Testis (tissue), 3 donors: Measurements from ENCODE around the gene TOR1AIP2. TPM values are rescaled to one million over a fixed set of nuclear protein-coding genes. Genes with fewer than 3 reads are reported as not detected.

Experiments used
- DNase-seq: peaks from one replicate; pipeline ENCODE4 v3.0.0-alpha.2; 2019
- H3K27ac ChIP-seq, 2 donors: fragments of 200-600 bp; sonication (generic); one replicate each; pipeline ENCODE4 v1.5.1; 2019
- H3K27me3 ChIP-seq: fragments of 200-600 bp; sonication (generic); one replicate; pipeline ENCODE4 v1.5.1; 2019
- H3K36me3 ChIP-seq: fragments of 200-600 bp; sonication (generic); one replicate; pipeline ENCODE4 v1.5.1; 2017; ENCODE audit warnings: low read depth; ENCODE audit errors: missing control alignments
- H3K4me1 ChIP-seq: fragments of 200-600 bp; sonication (generic); one replicate; pipeline ENCODE4 v1.5.1; 2019
- H3K4me3 ChIP-seq, 2 donors: fragments of 200-600 bp; sonication (generic); one replicate each; pipeline ENCODE4 v1.5.1; 2017 to 2019
- H3K9me3 ChIP-seq: fragments of 200-600 bp; sonication (generic); one replicate; pipeline ENCODE4 v1.5.1; 2017
- POLR2A ChIP-seq: fragments of 450-650 bp; IDR thresholded peaks from one replicate; pipeline ENCODE4 v1.6.1; 2017; ENCODE audit warnings: antibody characterized with exemption, mild to moderate bottlenecking, moderate library complexity
- WGBS, 2 donors: methylation state at CpG; one replicate each; pipeline ENCODE4 v1.1.5; 2018; 5-methylcytosine and 5-hydroxymethylcytosine counted together
- intact Hi-C: fragments of 100-400 bp; cut with DNase I; formaldehyde crosslinking; loops from one replicate; pipeline ENCODE4 v1.15.1; 2023; ENCODE audit warnings: low total_unique reads
- polyA plus RNA-seq: library from polyadenylated mRNA; stranded (reverse); fragments of 350-450 nt; fragmentation: Illumina TruSeq; extraction: RNeasy Lipid Tissue Mini Kit (QIAGEN cat#74804); gene quantifications from one replicate; pipeline ENCODE4 v1.2.3, GENCODE V29; 2014; ENCODE audit warnings: low read depth, low replicate concordance; ENCODE audit not compliant: insufficient read depth
- total RNA-seq, 2 donors: library from RNA; depleted of rRNA; stranded (reverse); fragments of >200 nt; gene quantifications; one replicate each; pipeline ENCODE4 v1.2.3, GENCODE V29; 2016
- TF ChIP-seq, protein P1 (sequence below), 3 experiments: fragments of 450-650 bp in 2 of 3; fragments of 200-600 bp in 1 of 3; sonication (generic) in 1 of 3; IDR thresholded peaks; one replicate each; pipeline ENCODE4 v1.5.1; 2016 to 2019; ENCODE audit warnings: antibody characterized with exemption in 3 of 3, mild to moderate bottlenecking in 2 of 3, moderate library complexity in 1 of 3

TOR1AIP2 gene
- total and polyA plus RNA-seq, 3 donors from 2014 or later: 25.9 to 90.4 (median 71.5) TPM

DNA sequence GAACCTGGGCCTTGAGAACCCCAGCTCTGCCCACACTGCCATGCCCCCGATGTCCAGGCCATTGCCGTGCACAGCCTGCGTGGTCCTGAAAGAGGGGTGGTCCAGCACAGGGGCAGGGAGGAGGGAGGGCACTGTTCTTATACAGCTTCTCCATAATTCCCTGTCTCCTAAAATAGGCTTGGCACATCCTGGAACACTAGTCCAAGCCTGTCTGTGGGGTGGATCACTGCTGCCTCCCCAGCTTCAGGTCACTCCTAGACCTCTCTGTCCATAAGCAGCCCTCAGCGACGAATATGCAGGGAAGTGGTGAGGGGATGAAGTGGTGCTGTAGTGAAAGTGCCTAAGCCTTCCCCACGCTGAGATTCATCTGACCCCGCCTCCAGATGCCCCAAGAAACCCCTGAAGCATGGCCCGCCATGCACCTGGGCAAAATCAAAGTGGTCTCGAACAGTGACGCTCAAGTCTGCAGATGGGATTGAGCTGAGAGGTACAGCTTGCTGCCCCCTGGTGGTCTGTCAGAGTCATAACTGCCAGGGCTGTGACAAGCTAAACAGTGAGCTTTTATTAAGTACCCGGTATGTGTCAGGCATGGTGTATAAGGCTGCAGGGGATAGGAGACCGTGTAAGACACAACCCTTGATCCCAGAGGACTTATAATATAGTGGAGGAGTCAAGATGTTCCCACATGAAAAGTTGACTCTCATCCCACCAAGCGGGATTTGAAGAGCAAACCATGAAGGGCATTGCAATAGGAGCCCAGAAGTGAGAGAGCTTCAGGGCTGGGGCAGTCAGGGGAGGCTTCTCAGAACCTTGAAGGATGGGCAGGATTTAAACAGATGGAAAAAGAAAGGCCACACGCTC is 67.9 kb downstream of the TOR1AIP2 start:
- peak; percentile 76 for DNase-seq
- no peak overlapping the region for H3K4me3 ChIP-seq
- no peaks in the 10 kb centered on the region for H3K9me3 ChIP-seq
- intact Hi-C loops: no loop called here
- no peaks in the 10 kb centered on the region for H3K36me3 ChIP-seq
- peaks cover 17% of the 10 kb centered on the region for H3K4me1 ChIP-seq
- no peaks in the 10 kb centered on the region for H3K27me3 ChIP-seq
- TF ChIP-seq POLR2A: no peak
- TF ChIP-seq, protein P1, sequence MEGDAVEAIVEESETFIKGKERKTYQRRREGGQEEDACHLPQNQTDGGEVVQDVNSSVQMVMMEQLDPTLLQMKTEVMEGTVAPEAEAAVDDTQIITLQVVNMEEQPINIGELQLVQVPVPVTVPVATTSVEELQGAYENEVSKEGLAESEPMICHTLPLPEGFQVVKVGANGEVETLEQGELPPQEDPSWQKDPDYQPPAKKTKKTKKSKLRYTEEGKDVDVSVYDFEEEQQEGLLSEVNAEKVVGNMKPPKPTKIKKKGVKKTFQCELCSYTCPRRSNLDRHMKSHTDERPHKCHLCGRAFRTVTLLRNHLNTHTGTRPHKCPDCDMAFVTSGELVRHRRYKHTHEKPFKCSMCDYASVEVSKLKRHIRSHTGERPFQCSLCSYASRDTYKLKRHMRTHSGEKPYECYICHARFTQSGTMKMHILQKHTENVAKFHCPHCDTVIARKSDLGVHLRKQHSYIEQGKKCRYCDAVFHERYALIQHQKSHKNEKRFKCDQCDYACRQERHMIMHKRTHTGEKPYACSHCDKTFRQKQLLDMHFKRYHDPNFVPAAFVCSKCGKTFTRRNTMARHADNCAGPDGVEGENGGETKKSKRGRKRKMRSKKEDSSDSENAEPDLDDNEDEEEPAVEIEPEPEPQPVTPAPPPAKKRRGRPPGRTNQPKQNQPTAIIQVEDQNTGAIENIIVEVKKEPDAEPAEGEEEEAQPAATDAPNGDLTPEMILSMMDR (IDR thresholded peaks at IDR 0.05): peak; percentile 83 to 96 (median 92)
- H3K27ac ChIP-seq: no peak overlapping the region
- 49 to 61% methylated on average over 10 to 14 of the region's 14 CpGs for WGBS, 2 donors

DNA sequence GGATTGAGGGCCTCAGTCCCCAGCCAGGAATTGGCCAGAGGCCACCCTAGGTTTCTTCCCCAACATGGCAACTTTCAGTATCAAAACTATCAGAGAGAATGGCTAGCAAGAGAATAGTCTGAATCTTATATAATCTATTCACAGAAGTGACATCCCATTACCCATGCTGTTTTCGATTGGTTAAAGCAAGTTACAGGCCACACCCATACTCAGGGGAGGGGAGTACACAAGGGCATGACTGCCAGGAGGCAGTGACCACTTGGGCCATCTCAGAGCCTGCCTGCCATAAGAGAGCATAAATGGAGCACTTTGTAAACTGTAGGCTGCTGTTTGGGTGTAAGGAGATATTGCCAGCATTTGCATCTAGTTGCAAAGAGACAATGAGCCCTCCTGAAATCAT is 69.1 kb downstream of the TOR1AIP2 start:
- Histone ChIP-seq H3K4me1 (peaks cover 5% of the 10 kb centered on the region), H3K36me3 (no peaks in the 10 kb centered on the region), H3K27me3 (no peaks in the 10 kb centered on the region), H3K27ac (no peak overlapping the region), H3K9me3 (no peaks in the 10 kb centered on the region), H3K4me3 (no peak overlapping the region)
- no peak for DNase-seq
- intact Hi-C loops: no loop called here
- 90 to 100% methylated on average over 1 of the region's 1 CpG for WGBS, 2 donors
- TF ChIP-seq, protein P1 (IDR thresholded peaks at IDR 0.05): no peak
- TF ChIP-seq POLR2A: no peak

DNA sequence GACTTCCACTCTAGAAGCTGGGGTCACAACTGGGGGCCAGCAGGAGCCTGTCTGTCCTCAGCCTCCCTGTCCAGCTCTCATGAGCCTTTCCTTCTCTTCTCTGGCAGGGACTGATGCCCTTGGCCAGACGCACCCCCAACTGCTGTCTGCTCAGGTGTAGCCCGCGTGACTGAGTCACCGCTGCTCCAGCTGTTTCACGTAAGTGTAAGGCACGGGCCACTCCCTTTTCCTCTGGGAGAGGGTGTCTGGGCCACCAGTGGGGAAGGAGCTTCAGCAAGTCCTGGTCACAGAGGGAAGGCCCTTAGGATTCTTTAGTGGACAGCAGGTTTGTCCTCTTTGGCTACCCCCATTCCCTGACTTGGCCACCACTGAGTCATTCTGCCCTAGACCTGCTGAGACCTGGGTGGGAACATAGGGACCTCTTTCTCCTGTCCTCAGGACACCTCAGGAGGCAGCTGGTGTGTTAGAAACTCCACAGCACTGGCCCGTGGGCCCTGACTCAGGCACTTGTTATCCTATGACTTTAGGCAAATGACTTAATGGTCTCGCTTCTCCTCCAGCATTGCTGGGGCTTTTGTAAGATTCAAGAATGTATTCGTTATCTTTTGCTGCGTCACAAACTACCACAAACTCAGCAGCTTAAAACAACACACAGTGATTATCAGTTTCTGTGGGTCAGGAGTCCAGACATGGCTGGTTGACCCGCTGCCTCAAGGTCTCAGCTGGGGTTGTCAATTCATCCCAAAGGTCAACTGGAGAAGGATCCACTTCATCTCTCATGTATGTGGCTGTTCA is 69.7 kb downstream of the TOR1AIP2 start:
- TF ChIP-seq, protein P1 (IDR thresholded peaks at IDR 0.05): no peak
- TF ChIP-seq POLR2A: no peak
- H3K4me1 ChIP-seq: peaks cover 4% of the 10 kb centered on the region
- 90 to 93% methylated on average over 11 of the region's 11 CpGs for WGBS, 2 donors
- DNase-seq: no peak
- no peaks in the 10 kb centered on the region for H3K27me3 ChIP-seq
- H3K36me3 ChIP-seq: no peaks in the 10 kb centered on the region
- intact Hi-C loops: no loop called here
- H3K9me3 ChIP-seq: no peaks in the 10 kb centered on the region
- H3K27ac ChIP-seq: no peak overlapping the region
- no peak overlapping the region for H3K4me3 ChIP-seq

DNA sequence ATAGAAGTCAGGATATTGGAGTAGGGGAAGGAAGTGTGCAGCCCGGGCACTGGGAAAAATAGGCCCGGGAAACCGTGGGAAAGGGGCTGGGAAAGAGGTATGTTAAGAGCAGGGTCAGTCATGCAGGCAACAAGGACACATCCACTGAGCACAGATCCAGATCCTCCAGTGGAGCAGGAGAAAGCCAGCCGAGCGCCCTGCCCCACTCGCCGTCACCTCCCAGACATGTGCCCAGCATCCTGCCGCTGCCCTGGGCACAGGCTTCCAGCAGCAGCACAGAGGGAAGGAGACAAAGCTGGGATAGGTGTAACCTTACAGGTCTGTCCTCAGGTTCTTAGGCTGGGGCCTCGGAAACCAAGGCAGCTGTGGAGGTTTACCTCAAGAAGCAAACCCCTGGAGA is 70.3 kb downstream of the TOR1AIP2 start:
- intact Hi-C loops: no loop called here
- H3K27me3 ChIP-seq: no peaks in the 10 kb centered on the region
- DNase-seq: no peak
- WGBS, 2 donors: 92% methylated on average over 8 to 9 of the region's 9 CpGs
- no peak overlapping the region for H3K27ac ChIP-seq
- peaks cover under 1% of the 10 kb centered on the region for H3K4me1 ChIP-seq
- H3K4me3 ChIP-seq: no peak overlapping the region
- no peaks in the 10 kb centered on the region for H3K36me3 ChIP-seq
- no peaks in the 10 kb centered on the region for H3K9me3 ChIP-seq
- no peak for TF ChIP-seq POLR2A
- TF ChIP-seq, protein P1 (IDR thresholded peaks at IDR 0.05): no peak
